ENCODE results near the gene KLB.
A peak's percentile ranks its signal among the peaks of the same experiment; 100 is the strongest.

Gene KLB

DNA sequence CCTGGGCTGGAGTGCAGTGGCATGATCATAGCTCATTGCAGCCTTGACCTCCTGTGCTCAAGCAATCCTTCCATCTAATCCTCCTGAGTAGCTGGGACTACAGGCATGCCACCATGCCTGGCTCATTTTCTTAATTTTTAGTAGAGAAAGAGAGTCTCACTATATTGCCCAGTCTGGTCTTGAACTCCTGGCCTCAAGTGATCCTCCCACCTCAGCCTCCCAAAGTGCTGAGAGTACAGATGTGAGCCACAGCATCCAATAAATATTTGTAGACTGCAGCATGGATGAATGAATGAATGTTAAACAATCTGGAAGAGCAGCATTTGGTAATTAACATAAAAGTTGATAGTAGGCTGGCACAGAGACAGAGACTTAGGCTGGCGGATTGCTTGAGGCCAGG lies 20.0 kb downstream of the KLB start:
- H4K20me1 ChIP-seq, result no peaks in the 10 kb centered on the region
- no peak overlapping the region for H3K4me3 ChIP-seq
- peaks cover 7% of the 10 kb centered on the region; the same call in 1 of the 2 replicates for H3K4me1 ChIP-seq
- no peak overlapping the region for H3K27ac ChIP-seq
- H3K9me3 ChIP-seq, result no peaks in the 10 kb centered on the region
- no peak for TF ChIP-seq Cebpa-rat (IDR thresholded peaks at IDR 0.05)
- H3K27me3 ChIP-seq, result no peaks in the 10 kb centered on the region
- no peak overlapping the region for H3K9ac ChIP-seq
- H3K36me3 ChIP-seq, result no peaks in the 10 kb centered on the region
- H3K4me2 ChIP-seq, result no peak overlapping the region

DNA sequence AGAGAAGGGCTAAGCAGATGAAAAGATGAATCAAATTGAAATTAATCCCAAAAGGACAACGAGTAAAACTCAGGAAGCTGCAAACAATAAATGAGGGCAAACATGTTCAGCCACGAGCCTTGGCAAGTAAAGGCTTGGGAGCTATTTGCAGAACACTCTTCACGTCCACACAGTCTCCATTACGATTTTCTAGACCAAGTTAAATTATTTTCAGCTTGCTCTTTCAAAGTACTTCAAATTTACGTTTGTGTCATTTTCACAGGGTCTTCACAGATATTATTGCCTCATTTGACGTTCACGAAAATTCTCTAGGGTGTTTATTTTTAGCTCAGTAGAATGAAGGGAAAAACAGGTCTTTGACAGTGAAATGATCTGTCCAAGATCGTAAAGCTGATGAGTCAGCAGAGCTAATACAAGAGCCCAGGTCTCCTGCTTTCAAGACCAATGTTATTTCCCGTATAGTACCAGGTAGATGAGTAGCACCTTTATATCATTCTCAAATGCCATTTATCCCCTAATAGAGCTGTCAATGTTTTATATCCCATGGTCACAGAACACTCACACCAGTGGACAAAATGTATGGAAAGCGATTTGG lies 20.9 kb downstream of the KLB start:
- Histone ChIP-seq H4K20me1 (no peaks in the 10 kb centered on the region), H3K36me3 (no peaks in the 10 kb centered on the region), H3K27me3 (no peaks in the 10 kb centered on the region), H3K4me3 (no peak overlapping the region), H3K4me2 (no peak overlapping the region), H3K9me3 (no peaks in the 10 kb centered on the region), H3K9ac (0 out of 2 replicates have a peak overlapping the region, but pooled peaks have one; percentile 5), H3K27ac (no peak overlapping the region), H3K4me1 (peaks cover 7% of the 10 kb centered on the region; the same call in 1 of the 2 replicates)
- no peak for TF ChIP-seq Cebpa-rat (IDR thresholded peaks at IDR 0.05)

DNA sequence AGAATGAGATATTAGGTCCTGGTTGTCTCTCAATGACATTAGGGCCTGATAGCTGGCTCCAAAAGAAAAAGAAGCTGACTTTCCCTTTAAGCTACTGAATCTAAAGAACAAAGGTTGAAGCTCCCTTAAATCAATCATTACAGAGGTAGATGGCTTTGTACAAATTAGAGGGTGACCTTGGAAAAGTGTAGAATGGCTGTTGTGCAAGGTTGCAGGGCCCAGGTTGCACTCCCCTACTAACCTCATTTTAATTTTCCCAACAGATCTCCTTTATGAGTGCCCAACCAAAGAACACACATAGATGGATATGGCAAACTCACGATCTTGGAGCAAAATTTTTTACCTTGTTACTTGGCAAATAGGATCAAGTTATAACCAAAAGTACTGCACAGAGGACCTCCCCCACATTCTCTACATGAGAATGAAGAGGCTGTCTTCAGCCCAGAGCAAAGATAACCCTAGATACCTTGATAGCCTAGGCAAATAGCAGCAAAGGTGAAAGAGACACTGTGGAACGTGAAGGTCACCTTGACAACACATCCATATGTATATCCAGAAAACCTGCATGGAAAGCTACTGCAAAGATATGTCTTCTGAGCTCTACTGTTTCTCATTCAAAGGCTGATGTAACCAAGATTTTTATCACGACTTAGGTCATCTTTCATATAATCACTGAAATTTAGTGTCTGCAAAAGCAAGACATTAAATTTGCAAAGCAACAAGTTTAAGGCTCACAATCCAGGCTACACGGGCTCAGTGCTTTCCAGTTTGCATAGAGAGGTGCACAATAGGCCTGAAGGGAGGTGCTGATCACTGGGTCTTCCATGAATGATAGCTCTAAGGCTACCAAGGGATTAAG lies 23.0 kb downstream of the KLB start:
- TF ChIP-seq Cebpa-rat (IDR thresholded peaks at IDR 0.05), result no peak
- Histone ChIP-seq H3K36me3 (no peaks in the 10 kb centered on the region), H3K4me1 (peaks cover 7% of the 10 kb centered on the region; the same call in 1 of the 2 replicates), H3K4me2 (no peak overlapping the region), H3K27me3 (no peaks in the 10 kb centered on the region), H3K4me3 (no peak overlapping the region), H3K9ac (no peak overlapping the region), H3K27ac (no peak overlapping the region), H4K20me1 (no peaks in the 10 kb centered on the region), H3K9me3 (no peaks in the 10 kb centered on the region)

GRCh38 chr4:39433878-39434492 lies 27.3 kb downstream of the KLB start:
- Histone ChIP-seq H3K27me3 (no peaks in the 10 kb centered on the region), H4K20me1 (no peaks in the 10 kb centered on the region), H3K4me1 (no peaks in the 10 kb centered on the region), H3K9ac (no peak overlapping the region), H3K4me2 (no peak overlapping the region), H3K36me3 (no peaks in the 10 kb centered on the region), H3K9me3 (no peaks in the 10 kb centered on the region), H3K4me3 (no peak overlapping the region), H3K27ac (no peak overlapping the region)
- no peak for TF ChIP-seq Cebpa-rat (IDR thresholded peaks at IDR 0.05)

DNA sequence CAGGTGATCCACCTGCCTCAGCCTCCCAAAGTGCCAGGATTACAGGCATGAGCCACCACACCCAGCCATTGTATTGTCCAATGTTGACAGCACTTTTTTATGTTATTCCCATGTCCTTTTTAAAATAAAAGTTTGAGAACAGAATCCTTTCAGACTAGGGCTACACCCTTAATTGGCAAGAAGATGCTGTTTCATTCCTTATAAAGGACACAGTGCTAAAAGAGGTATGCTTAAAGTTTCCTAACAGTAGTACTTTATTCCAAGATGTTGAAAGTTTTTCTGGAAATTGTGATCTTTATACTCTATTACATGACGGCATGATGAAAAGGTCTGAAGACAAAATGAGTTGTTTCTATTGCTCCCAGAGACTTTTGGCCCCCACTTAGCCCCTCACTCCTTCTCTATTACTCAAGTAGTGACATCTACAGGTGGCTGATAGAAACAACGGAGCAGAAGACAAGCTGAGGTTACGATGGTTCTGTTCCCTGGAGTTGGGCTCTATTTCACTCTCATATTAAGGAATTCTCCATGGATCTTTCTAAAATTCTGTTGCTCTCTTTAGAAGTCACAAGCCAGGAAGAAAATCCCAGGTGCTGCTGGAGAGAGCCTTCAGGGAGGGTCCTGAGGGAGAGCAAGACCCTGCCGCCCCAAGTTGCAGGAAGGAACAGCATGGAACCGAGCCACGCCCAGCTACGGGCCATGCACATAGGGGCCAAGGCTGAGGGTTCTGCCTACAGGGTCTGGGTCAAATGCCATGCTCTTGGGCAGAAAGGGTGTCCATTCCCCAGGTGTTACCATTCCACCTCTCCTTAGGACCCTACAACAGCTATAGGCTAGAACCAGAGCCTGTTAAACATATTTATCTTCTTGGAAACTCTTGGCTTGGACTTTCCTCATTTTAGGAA lies 29.2 kb downstream of the KLB start:
- Histone ChIP-seq H4K20me1 (no peaks in the 10 kb centered on the region), H3K36me3 (no peaks in the 10 kb centered on the region), H3K27ac (no peak overlapping the region), H3K9ac (no peak overlapping the region), H3K4me1 (no peaks in the 10 kb centered on the region), H3K27me3 (no peaks in the 10 kb centered on the region), H3K9me3 (no peaks in the 10 kb centered on the region), H3K4me2 (no peak overlapping the region), H3K4me3 (no peak overlapping the region)
- no peak for TF ChIP-seq Cebpa-rat (IDR thresholded peaks at IDR 0.05)

DNA sequence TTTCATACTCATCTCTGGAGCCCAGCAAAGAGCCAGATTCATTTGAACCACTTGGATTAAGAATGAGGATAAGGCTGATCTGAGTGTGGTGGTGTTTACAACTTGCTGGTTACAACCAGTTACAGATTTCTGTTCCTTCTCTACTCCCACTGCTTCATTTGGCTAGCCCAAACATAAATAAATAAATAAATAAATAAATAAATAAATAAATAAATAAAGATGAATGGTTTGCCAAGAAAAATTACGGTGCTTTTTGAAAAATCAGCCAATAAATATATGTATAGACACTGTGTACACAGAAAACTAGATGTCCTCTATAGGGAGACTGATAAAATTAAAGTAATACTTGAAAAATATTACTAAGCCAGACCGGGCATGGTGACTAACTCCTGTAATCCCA lies 34.9 kb downstream of the KLB start:
- Histone ChIP-seq H3K4me3 (no peak overlapping the region), H3K9me3 (no peaks in the 10 kb centered on the region), H3K4me2 (no peak overlapping the region), H3K9ac (no peak overlapping the region), H3K27me3 (no peaks in the 10 kb centered on the region), H3K4me1 (no peaks in the 10 kb centered on the region), H3K36me3 (peaks cover 5% of the 10 kb centered on the region; the same call in 1 of the 2 replicates), H4K20me1 (no peaks in the 10 kb centered on the region), H3K27ac (no peak overlapping the region)
- TF ChIP-seq Cebpa-rat (IDR thresholded peaks at IDR 0.05), result no peak

DNA sequence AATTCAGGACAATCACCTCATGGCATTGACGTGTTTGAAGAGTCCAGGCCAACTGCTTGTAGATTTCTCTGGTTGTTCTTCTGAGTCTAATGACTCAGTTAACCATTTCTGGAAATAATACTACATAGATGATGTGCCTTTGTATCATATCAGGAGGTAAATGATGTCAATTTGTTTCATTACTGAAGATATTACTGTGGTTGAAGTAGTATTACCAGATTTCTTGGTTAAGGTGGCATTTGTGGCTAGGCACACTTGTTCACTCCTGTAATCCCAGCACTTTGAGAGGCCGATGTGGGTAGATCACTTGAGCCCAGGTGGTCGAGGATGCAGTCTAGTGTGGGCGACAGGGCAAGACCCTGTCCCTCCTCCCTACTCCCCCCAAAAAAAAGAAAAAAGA lies 36.3 kb downstream of the KLB start:
- H3K27me3 ChIP-seq, result no peaks in the 10 kb centered on the region
- H3K4me1 ChIP-seq, result no peaks in the 10 kb centered on the region
- H4K20me1 ChIP-seq, result no peaks in the 10 kb centered on the region
- no peak for TF ChIP-seq Cebpa-rat (IDR thresholded peaks at IDR 0.05)
- no peak overlapping the region for H3K4me3 ChIP-seq
- no peak overlapping the region for H3K4me2 ChIP-seq
- no peak overlapping the region for H3K27ac ChIP-seq
- H3K9me3 ChIP-seq, result peaks cover 5% of the 10 kb centered on the region
- H3K36me3 ChIP-seq, result peaks cover 16% of the 10 kb centered on the region
- H3K9ac ChIP-seq, result no peak overlapping the region

GRCh38 chr4:39446483-39446841 lies 39.7 kb downstream of the KLB start:
- no peak overlapping the region for H3K4me3 ChIP-seq
- H3K9me3 ChIP-seq, result peaks cover 5% of the 10 kb centered on the region
- peaks cover 45% of the 10 kb centered on the region for H3K36me3 ChIP-seq
- TF ChIP-seq Cebpa-rat (IDR thresholded peaks at IDR 0.05), result no peak
- H3K9ac ChIP-seq, result no peak overlapping the region
- H3K4me1 ChIP-seq, result no peaks in the 10 kb centered on the region
- H3K27me3 ChIP-seq, result no peaks in the 10 kb centered on the region
- H3K27ac ChIP-seq, result no peak overlapping the region
- no peak overlapping the region for H3K4me2 ChIP-seq
- peaks cover 33% of the 10 kb centered on the region for H4K20me1 ChIP-seq

DNA sequence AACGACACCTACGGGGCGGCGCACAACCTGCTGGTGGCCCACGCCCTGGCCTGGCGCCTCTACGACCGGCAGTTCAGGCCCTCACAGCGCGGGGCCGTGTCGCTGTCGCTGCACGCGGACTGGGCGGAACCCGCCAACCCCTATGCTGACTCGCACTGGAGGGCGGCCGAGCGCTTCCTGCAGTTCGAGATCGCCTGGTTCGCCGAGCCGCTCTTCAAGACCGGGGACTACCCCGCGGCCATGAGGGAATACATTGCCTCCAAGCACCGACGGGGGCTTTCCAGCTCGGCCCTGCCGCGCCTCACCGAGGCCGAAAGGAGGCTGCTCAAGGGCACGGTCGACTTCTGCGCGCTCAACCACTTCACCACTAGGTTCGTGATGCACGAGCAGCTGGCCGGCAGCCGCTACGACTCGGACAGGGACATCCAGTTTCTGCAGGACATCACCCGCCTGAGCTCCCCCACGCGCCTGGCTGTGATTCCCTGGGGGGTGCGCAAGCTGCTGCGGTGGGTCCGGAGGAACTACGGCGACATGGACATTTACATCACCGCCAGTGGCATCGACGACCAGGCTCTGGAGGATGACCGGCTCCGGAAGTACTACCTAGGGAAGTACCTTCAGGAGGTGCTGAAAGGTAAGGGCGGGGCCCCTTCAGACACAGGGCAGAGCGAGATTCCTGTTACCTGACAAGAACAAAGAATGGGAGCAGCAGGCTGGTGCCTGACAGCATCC lies 40.3 kb downstream of the KLB start:
- H3K9ac ChIP-seq, result no peak overlapping the region

More for the DNA sequence above, 40.3 kb downstream of the KLB start:
- Histone ChIP-seq H3K27me3 (no peaks in the 10 kb centered on the region), H4K20me1 (peaks cover 39% of the 10 kb centered on the region), H3K4me3 (no peak overlapping the region), H3K36me3 (peaks cover 50% of the 10 kb centered on the region), H3K4me1 (no peaks in the 10 kb centered on the region), H3K4me2 (no peak overlapping the region), H3K9me3 (peaks cover 5% of the 10 kb centered on the region), H3K27ac (no peak overlapping the region)
- no peak for TF ChIP-seq Cebpa-rat (IDR thresholded peaks at IDR 0.05)
